NT2/D1 (cell line): ENCODE data around the gene STARD5.

ENCODE experiments used
- YY1 ChIP-seq: IDR thresholded peaks from 2 replicates; pipeline ENCODE4 v1.6.1; 2011; ENCODE audit not compliant: insufficient read length, insufficient read depth
- ZNF274 ChIP-seq: IDR thresholded peaks from 2 replicates; pipeline ENCODE4 v1.6.1; 2011; ENCODE audit warnings: mild to moderate bottlenecking, low read depth, low read length

DNA sequence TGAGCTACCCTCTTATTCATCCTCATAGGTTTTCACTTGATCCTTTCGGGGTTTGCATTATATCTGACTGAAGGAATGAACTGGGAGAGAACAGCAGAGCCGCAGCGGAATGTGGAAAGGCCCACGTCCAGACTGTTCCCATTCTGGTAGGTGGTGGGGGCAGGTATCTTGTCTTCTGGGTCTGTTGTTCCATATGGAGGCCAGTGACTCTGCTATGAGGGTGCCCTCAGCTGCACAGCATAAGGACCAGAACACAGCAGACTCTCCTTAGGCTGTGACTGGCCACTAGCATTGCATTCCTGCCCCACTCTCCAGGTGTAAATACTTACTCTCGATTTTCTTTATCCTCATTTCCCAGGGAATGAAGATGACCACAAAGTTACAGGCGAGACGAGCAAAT is 38.0 kb upstream of the STARD5 start:
- TF ChIP-seq YY1, result no peak
- no peak for TF ChIP-seq ZNF274
